ENCODE measurements around the gene PLK4. TPM values are rescaled to one million over a fixed set of nuclear protein-coding genes. Genes with fewer than 3 reads are reported as not detected.
"Not testable (repeated sequence)": the region's sequence is repeated elsewhere in the genome, so short reads cannot be mapped to it uniquely, and the experiment has no call there.

The PLK4 gene
- total RNA-seq, 3 donors from 2014 or later = 0.66 to 2.3 (median 1.4) TPM

DNA sequence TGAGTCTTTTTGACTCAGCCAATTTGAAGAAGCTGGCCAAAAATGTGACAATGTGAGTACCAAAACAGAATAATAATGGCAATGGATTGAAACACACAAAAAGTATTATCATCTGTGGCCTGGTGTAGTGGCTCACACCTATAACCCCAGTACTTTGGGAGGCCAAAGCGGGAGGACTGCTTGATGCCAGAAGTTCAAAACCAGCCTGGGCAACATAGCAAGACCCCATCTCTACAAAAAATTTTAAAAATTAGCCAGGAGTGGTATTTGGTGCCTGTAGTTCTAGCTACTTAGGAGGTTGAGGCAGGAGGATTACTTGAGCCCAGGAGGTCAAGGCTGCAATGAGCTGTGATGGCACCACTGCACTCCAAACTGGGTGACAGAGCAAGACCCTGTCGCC lies 41.5 kb downstream of the PLK4 start:
- H3K27me3 ChIP-seq = no peaks in the 10 kb centered on the region

GRCh38 chr4:127925720-127926119 lies 45.0 kb downstream of the PLK4 start:
- H3K27me3 ChIP-seq; H3K4me3 ChIP-seq; H3K27ac ChIP-seq; H3K36me3 ChIP-seq; H3K4me1 ChIP-seq; H3K9me3 ChIP-seq; DNase-seq (ENCODE audit: low spot score in 2 of 2): not testable (repeated sequence)
- intact Hi-C loops (cut with DNase I; ENCODE audit: low total_unique reads) = loop anchor here (10.0 kb wide), 1 partner anchor 79 kb away; no protein-coding TSS in a partner anchor

More for the DNA sequence above, 41.5 kb downstream of the PLK4 start:
- Histone ChIP-seq H3K27ac (no peak overlapping the region), H3K36me3 (peaks cover 7% of the 10 kb centered on the region), H3K4me3 (no peak overlapping the region), H3K4me1 (no peaks in the 10 kb centered on the region), H3K9me3 (no peaks in the 10 kb centered on the region)
- TF ChIP-seq, protein P1, sequence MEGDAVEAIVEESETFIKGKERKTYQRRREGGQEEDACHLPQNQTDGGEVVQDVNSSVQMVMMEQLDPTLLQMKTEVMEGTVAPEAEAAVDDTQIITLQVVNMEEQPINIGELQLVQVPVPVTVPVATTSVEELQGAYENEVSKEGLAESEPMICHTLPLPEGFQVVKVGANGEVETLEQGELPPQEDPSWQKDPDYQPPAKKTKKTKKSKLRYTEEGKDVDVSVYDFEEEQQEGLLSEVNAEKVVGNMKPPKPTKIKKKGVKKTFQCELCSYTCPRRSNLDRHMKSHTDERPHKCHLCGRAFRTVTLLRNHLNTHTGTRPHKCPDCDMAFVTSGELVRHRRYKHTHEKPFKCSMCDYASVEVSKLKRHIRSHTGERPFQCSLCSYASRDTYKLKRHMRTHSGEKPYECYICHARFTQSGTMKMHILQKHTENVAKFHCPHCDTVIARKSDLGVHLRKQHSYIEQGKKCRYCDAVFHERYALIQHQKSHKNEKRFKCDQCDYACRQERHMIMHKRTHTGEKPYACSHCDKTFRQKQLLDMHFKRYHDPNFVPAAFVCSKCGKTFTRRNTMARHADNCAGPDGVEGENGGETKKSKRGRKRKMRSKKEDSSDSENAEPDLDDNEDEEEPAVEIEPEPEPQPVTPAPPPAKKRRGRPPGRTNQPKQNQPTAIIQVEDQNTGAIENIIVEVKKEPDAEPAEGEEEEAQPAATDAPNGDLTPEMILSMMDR (IDR thresholded peaks at IDR 0.05) = no peak
- no peak for TF ChIP-seq POLR2A (IDR thresholded peaks at IDR 0.05)
- no peak for TF ChIP-seq POLR2AphosphoS5 (IDR thresholded peaks at IDR 0.05)
- no peak for DNase-seq (ENCODE audit: low spot score in 2 of 2)
- intact Hi-C loops (cut with DNase I; ENCODE audit: low total_unique reads) = loop anchor here (10.0 kb wide), 1 partner anchor 83 kb away; no protein-coding TSS in a partner anchor

- intact Hi-C loops (cut with DNase I; ENCODE audit: low total_unique reads) = no loop called here
- no peaks in the 10 kb centered on the region for H3K27me3 ChIP-seq
- H3K4me1 ChIP-seq = no peaks in the 10 kb centered on the region
- no peak for TF ChIP-seq POLR2A (IDR thresholded peaks at IDR 0.05)
- TF ChIP-seq POLR2AphosphoS5 (IDR thresholded peaks at IDR 0.05) = no peak
- TF ChIP-seq, protein P1 (IDR thresholded peaks at IDR 0.05) = no peak
- peaks cover 3% of the 10 kb centered on the region for H3K36me3 ChIP-seq
- H3K9me3 ChIP-seq = no peaks in the 10 kb centered on the region
- no peak overlapping the region for H3K27ac ChIP-seq
- H3K4me3 ChIP-seq = no peak overlapping the region
- DNase-seq (ENCODE audit: low spot score in 2 of 2) = no peak
Measured at GRCh38 chr4:127930175-127930574, 49.5 kb downstream of the PLK4 start.

- intact Hi-C loops (cut with DNase I; ENCODE audit: low total_unique reads) = loop anchor here (1.0 kb wide), 1 partner anchor 11 kb away; no protein-coding TSS in a partner anchor
- not testable (repeated sequence) for H3K9me3 ChIP-seq; H3K36me3 ChIP-seq; H3K4me1 ChIP-seq; H3K27me3 ChIP-seq; H3K4me3 ChIP-seq; H3K27ac ChIP-seq; DNase-seq (ENCODE audit: low spot score in 2 of 2)
Measured at GRCh38 chr4:127931836-127932235, 51.1 kb downstream of the PLK4 start.

DNA sequence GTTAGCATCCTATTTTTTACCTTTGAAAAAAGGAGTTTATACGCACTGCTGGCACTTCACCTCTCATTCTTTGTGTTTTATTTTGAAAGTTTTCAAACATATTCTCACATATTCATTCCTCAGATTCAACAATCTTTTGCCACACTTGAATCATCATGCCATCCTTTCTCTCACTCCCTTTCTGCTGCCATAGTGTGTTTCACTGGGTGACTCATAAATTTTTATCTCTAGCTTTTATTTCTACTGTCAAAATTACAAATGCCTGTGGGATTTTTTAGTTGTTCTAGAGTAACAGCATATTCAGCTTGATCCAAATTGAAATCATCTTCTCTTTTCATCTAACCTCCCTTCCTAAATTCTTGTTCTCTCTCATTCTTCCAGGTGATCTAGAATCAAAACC lies 56.3 kb downstream of the PLK4 start:
- DNase-seq (ENCODE audit: low spot score in 2 of 2) = no peak
- H3K27ac ChIP-seq = no peak overlapping the region
- intact Hi-C loops (cut with DNase I; ENCODE audit: low total_unique reads) = no loop called here

More for the DNA sequence above, 56.3 kb downstream of the PLK4 start:
- no peak for TF ChIP-seq POLR2AphosphoS5 (IDR thresholded peaks at IDR 0.05)
- TF ChIP-seq, protein P1 (IDR thresholded peaks at IDR 0.05) = no peak
- TF ChIP-seq POLR2A (IDR thresholded peaks at IDR 0.05) = no peak
- Histone ChIP-seq H3K36me3 (no peaks in the 10 kb centered on the region), H3K4me1 (no peaks in the 10 kb centered on the region), H3K9me3 (no peaks in the 10 kb centered on the region), H3K4me3 (no peak overlapping the region), H3K27me3 (no peaks in the 10 kb centered on the region)

Other genes with a start within 250 kb of the PLK4 start
- gene INTU, start 247.9 kb upstream of the PLK4 start, total RNA-seq = 10 to 100 TPM in 2 of 3 donors, 1 to 10 TPM in 1; 7.0 to 22.4 (median 11.1) TPM
- not detected for gene SLC25A31, start 150.5 kb upstream of the PLK4 start, total RNA-seq
- 10 to 100 TPM in 1 of 3 donors, 1 to 10 TPM in 2; 2.7 to 14.5 (median 7.2) TPM for gene HSPA4L, start 98.6 kb upstream of the PLK4 start, total RNA-seq
- gene MFSD8, start 84.3 kb downstream of the PLK4 start, total RNA-seq = 10 to 100 TPM; 18.9 to 50.9 (median 37.7) TPM
- gene ABHD18, start 84.5 kb downstream of the PLK4 start, total RNA-seq = 10 to 100 TPM in 1 of 3 donors, 1 to 10 TPM in 2; 7.9 to 11.1 (median 8.5) TPM
- gene LARP1B, start 180.4 kb downstream of the PLK4 start, total RNA-seq = 10 to 100 TPM; 21.8 to 31.1 (median 29.0) TPM